ENCODE data around the gene GSTA3.

GSTA3 gene

DNA sequence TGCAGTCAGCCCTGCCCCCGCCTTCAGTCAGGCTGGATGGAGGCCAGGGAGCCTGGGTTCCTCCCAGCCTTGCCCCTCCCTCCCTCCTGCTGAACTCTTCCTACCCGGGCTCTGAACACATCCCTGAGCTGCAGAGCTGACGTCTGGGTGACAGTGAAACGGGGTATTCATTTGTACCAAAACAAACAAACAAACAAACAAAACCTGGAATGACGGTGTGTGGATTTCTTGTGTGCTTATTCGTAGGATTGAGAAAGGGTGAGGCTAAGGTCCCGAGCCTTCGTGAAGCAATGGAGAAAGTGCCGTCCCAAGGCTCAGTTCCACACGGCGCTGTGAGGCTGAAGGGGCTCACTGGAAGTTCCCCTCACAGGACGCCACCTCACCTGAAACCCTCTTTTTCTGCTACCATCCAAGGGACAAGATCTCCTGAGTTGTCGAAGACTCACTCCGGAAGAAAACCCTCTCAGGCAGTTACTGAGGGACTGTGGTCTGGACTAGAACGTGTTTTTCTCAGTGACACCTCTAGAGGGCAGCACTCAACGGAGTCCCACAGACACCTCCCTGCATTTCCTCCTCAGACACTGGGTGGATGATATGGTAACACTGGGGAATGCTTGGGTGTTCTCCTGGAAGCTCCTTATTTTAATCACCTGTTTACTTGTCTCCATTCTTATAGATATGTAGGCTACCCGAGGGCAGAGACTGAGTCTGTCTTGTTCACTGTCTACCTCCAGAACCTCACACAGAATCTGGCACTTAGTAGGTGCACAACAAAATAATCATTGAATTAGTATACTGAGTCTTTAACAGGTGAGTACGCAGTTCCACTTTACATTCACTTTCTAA is 27.3 kb downstream of the GSTA3 start:
- peak; percentile 67 for DNase-seq
- Mint-ChIP-seq H3K9me3 (no peaks in the 10 kb centered on the region), H3K27me3 (ENCODE audit: low read depth, poor library complexity) (peaks cover 8% of the 10 kb centered on the region), H3K36me3 (ENCODE audit: low read depth) (no peaks in the 10 kb centered on the region), H3K4me3 (peak overlapping the region; percentile 84), H3K4me1 (peaks cover 5% of the 10 kb centered on the region), H3K27ac (peak overlapping the region; percentile 77)
- TF ChIP-seq, protein P1, sequence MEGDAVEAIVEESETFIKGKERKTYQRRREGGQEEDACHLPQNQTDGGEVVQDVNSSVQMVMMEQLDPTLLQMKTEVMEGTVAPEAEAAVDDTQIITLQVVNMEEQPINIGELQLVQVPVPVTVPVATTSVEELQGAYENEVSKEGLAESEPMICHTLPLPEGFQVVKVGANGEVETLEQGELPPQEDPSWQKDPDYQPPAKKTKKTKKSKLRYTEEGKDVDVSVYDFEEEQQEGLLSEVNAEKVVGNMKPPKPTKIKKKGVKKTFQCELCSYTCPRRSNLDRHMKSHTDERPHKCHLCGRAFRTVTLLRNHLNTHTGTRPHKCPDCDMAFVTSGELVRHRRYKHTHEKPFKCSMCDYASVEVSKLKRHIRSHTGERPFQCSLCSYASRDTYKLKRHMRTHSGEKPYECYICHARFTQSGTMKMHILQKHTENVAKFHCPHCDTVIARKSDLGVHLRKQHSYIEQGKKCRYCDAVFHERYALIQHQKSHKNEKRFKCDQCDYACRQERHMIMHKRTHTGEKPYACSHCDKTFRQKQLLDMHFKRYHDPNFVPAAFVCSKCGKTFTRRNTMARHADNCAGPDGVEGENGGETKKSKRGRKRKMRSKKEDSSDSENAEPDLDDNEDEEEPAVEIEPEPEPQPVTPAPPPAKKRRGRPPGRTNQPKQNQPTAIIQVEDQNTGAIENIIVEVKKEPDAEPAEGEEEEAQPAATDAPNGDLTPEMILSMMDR (IDR thresholded peaks at IDR 0.05) = peak; percentile 78

DNA sequence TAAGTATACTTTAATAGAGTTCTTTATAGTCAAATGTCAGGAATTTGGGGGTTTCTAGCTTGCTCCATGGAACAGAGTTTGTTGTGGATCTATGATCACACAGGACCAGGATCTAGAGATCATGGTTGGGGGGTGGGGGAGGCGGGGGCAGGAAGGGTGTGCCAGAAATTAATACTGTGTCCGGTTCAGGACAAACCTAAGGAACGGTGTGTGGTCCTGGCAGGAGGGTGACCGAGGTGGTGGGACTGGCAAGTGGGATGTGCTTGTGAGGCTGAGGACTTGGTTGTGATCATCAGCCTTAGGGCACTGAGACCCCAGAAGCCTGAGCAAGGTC is 27.9 kb downstream of the GSTA3 start:
- Mint-ChIP-seq H3K4me3 (peak overlapping the region; percentile 84), H3K4me1 (peaks cover 5% of the 10 kb centered on the region), H3K9me3 (no peaks in the 10 kb centered on the region), H3K27me3 (ENCODE audit: low read depth, poor library complexity) (peaks cover 8% of the 10 kb centered on the region), H3K36me3 (ENCODE audit: low read depth) (no peaks in the 10 kb centered on the region), H3K27ac (no peak overlapping the region)
- DNase-seq = no peak
- TF ChIP-seq, protein P1 (IDR thresholded peaks at IDR 0.05) = no peak

DNA sequence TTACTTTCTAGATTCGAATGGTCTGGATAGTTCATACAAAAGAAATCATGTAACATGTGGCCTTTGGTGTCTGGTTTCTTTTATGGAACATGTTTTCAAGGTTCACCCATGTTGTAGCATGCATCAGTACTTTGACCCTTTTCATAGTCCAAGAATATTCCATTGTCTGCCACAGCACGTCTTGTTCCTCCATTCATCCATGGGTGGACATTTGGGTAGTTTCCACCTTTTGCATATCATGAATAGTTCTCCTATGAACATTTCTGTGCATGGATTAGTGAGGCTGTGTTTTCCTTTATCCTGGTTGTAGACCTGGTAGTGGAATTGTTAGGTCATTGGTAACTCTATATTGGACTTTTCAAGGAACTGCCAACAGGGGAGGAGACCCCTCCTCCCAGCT is 31.7 kb downstream of the GSTA3 start:
- TF ChIP-seq, protein P1 (IDR thresholded peaks at IDR 0.05) = no peak
- no peaks in the 10 kb centered on the region for H3K9me3 Mint-ChIP-seq
- peaks cover 4% of the 10 kb centered on the region for H3K27me3 Mint-ChIP-seq (ENCODE audit: low read depth, poor library complexity)
- H3K4me1 Mint-ChIP-seq = peaks cover 10% of the 10 kb centered on the region
- no peak for DNase-seq
- no peak overlapping the region for H3K4me3 Mint-ChIP-seq
- H3K36me3 Mint-ChIP-seq (ENCODE audit: low read depth) = no peaks in the 10 kb centered on the region
- H3K27ac Mint-ChIP-seq = no peak overlapping the region

DNA sequence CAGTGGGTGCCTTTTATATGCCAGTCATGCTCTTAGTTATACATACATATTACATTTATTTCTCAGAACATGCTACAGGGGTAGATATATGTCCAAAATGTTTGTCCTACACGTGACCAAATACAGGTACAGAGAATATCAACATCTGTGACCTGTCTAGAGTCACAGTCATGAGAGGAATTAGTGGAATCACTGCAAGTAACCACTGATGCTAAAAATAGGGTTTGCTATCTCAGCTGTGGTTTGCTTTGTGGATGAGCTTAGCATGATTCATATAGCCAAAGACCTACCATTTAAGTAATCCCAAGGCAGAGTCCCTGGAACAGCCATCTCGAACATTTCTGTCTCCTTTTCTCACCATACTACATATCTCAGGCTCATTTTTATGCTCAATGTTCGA is 32.3 kb downstream of the GSTA3 start:
- TF ChIP-seq, protein P1 (IDR thresholded peaks at IDR 0.05) = no peak
- Mint-ChIP-seq H3K27me3 (ENCODE audit: low read depth, poor library complexity) (peaks cover 4% of the 10 kb centered on the region), H3K4me1 (peaks cover 9% of the 10 kb centered on the region), H3K9me3 (no peaks in the 10 kb centered on the region), H3K36me3 (ENCODE audit: low read depth) (no peaks in the 10 kb centered on the region), H3K4me3 (no peak overlapping the region), H3K27ac (no peak overlapping the region)
- DNase-seq = no peak

DNA sequence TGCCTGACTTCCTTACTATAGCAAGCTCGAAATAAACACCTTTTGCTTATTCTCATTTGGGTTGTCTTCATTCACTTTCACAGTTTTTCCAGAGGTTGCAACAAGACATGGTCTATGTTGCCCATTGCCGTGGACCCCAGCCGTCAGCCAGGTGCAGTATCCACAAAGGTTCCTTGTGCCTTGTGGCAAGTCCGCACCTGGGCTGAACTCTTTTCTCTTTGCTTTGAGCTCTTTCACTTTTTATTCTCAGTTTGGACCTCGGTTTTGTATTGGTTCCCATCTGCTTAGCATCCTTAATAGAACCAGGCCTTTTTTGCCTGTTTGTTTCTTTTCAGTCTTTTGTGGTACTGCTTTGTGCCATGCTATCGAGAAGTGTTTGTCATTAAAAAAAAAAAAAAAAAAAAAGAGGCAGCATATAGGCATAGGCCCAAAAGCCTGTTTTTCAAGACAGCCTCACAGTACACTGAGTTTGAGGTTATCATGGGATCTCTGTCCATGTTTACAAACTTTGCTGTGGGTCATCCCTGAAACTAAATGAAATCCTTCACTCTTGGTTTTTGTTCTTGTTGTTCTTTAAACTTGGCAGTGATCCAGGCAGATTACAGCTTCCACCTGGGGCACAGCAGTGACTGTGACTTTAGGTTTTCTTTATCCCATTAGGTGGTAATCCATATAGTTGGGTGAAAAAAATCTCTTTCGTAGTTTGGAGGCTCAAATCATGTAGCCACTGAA is 33.3 kb downstream of the GSTA3 start:
- no peaks in the 10 kb centered on the region for H3K36me3 Mint-ChIP-seq (ENCODE audit: low read depth)
- no peak overlapping the region for H3K27ac Mint-ChIP-seq
- no peak for DNase-seq
- peaks cover 5% of the 10 kb centered on the region for H3K4me1 Mint-ChIP-seq
- H3K4me3 Mint-ChIP-seq = no peak overlapping the region
- H3K9me3 Mint-ChIP-seq = no peaks in the 10 kb centered on the region
- H3K27me3 Mint-ChIP-seq (ENCODE audit: low read depth, poor library complexity) = peaks cover 4% of the 10 kb centered on the region
- TF ChIP-seq, protein P1 (IDR thresholded peaks at IDR 0.05) = no peak

All from nephron progenitor cell (in vitro differentiated cells).